Lower leg skin (tissue), 4 donors: ENCODE measurements around the gene CHD2. TPM values are rescaled to one million over a fixed set of nuclear protein-coding genes. Genes with fewer than 3 reads are reported as not detected.

Experiments
- DNase-seq, 2 donors: peaks; one replicate each; pipeline ENCODE4 v3.0.0-alpha.2; 2019; ENCODE audit warnings: low spot score in 2 of 2
- H3K4me3 ChIP-seq: fragments of 200-600 bp; sonication (generic); 2 replicates; pipeline ENCODE4 v1.5.1; 2017; ENCODE audit warnings: mild to moderate bottlenecking, low read depth; ENCODE audit not compliant: poor library complexity, severe bottlenecking
- POLR2A ChIP-seq, 2 donors: fragments of 450-650 bp; IDR thresholded peaks; one replicate each; pipeline ENCODE4 v1.6.1; 2016 to 2017; ENCODE audit warnings: antibody characterized with exemption in 2 of 2, mild to moderate bottlenecking in 1 of 2, moderate library complexity in 1 of 2
- WGBS, 2 donors: methylation state at CpG; one replicate each; pipeline ENCODE4 v1.1.5; 2018; 5-methylcytosine and 5-hydroxymethylcytosine counted together
- intact Hi-C: fragments of 100-400 bp; cut with DNase I; formaldehyde crosslinking; loops from one replicate; pipeline ENCODE4 v1.15.0; 2023; ENCODE audit warnings: low total_unique reads
- total RNA-seq, 4 donors: library from RNA; depleted of rRNA; stranded (reverse); fragments of >200 nt; gene quantifications; one replicate each; pipeline ENCODE4 v1.1.0, GENCODE V29; 2016
- TF ChIP-seq, protein P1 (sequence below), 3 donors: fragments of 450-650 bp; IDR thresholded peaks; one replicate each; pipeline ENCODE4 v1.5.1; 2016; ENCODE audit warnings: antibody characterized with exemption in 3 of 3, mild to moderate bottlenecking in 3 of 3, moderate library complexity in 2 of 3

CHD2 gene
- total RNA-seq, 4 donors from 2014 or later, result 75.8 to 175 (median 88.6) TPM

DNA sequence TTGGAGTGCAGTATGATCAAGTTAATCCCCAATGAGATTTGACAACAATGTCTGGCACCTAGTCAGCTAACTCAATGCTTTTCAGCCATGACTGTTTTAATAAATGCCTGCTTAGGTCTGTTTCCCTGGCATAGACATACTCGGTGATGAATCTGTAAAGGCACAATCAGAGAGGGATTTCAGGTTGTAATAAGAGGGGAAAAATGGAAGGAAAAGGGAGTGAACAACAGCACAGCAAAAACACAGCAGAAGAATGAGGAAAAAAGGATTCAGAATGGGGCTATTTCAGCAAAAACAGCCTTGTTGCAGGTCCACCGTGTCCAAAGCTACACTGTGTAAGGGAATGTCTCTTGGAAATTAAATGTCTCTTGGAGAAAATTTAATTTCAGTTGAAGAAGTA is 19.3 kb upstream of the CHD2 start:
- no peak for TF ChIP-seq POLR2A (IDR thresholded peaks at IDR 0.05)
- TF ChIP-seq, protein P1, sequence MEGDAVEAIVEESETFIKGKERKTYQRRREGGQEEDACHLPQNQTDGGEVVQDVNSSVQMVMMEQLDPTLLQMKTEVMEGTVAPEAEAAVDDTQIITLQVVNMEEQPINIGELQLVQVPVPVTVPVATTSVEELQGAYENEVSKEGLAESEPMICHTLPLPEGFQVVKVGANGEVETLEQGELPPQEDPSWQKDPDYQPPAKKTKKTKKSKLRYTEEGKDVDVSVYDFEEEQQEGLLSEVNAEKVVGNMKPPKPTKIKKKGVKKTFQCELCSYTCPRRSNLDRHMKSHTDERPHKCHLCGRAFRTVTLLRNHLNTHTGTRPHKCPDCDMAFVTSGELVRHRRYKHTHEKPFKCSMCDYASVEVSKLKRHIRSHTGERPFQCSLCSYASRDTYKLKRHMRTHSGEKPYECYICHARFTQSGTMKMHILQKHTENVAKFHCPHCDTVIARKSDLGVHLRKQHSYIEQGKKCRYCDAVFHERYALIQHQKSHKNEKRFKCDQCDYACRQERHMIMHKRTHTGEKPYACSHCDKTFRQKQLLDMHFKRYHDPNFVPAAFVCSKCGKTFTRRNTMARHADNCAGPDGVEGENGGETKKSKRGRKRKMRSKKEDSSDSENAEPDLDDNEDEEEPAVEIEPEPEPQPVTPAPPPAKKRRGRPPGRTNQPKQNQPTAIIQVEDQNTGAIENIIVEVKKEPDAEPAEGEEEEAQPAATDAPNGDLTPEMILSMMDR (IDR thresholded peaks at IDR 0.05), result no peak
- DNase-seq, result no peak
- H3K4me3 ChIP-seq, result no peak overlapping the region
- 29 to 62% methylated on average over 2 of the region's 2 CpGs for WGBS, 2 donors
- intact Hi-C loops, result no loop called here

DNA sequence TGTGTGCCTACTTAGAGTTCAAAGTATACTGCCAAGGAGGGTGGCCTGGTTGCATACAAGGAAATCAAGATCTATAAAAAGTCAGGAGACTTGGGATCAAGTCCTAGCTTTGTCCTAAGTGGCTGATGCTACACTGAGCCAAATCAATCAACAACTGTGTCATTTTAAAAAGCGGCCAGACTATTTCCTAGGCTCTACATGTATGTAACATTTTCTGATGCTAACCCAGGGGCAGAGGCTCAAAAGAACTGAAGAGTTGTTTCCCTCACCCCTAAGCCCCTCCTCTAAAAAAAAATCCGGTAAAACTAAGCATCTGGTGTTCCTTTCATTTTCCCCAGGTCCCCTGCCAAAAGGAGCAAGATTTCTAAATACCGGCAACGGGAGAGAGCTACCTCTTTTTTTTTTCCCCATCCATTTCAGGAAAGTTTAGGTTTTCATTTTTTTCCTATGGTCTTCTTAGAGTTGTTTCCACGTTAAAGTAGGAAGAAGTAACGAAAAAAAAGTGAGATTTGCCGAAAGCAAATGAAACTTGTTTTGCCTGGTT is 18.8 kb upstream of the CHD2 start:
- DNase-seq, result no peak
- 12 to 15% methylated on average over 7 of the region's 7 CpGs for WGBS, 2 donors
- TF ChIP-seq POLR2A (IDR thresholded peaks at IDR 0.05), result no peak
- TF ChIP-seq, protein P1 (IDR thresholded peaks at IDR 0.05), result no peak
- no peak overlapping the region for H3K4me3 ChIP-seq
- intact Hi-C loops, result no loop called here

DNA sequence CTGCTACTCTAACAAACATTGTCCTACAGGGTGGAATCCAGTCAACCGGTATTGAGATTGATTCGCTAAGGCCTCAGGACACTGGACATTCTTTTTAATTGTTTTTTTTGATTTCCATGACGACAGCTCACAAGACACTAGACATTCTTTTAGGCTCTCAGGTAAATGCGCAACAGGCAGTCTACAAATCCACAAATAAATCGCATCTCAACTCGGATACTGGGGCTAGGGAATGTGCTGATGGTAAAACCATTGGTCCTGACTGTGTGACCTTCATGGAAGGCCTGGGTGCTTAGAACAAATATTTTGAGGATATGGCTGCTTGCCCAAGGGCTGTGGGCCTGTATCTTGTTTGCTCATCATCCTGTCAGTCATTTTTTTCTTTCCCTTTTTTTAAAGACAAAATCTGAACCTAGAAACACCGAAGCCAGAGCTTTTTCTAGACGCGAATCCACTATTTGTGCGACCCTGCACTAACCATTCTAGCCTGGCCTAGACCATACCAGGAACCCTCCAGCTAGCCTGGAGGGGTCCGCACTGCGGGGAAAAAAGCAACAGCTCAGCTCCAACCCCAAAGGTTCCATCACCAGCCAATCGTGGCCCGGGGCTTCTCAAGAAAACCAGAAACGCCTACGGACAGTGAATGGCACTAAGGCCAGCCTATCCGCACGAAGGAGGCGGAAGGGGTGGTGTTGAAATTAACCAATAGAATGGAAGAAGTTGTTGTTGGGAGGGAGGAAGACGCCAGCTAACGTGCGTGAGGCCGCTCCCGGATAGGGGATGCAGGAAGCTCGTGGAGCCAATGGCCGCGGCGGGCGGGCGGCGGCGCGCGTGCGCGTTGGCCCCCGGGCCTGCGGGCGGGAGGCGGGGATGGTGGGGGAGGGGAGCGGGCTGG is 18.1 kb upstream of the CHD2 start:
- H3K4me3 ChIP-seq, result no peak overlapping the region
- TF ChIP-seq POLR2A (IDR thresholded peaks at IDR 0.05), result peak in 1 of 2 donors; percentile 82
- TF ChIP-seq, protein P1 (IDR thresholded peaks at IDR 0.05), result no peak
- intact Hi-C loops, result no loop called here
- 6 to 7% methylated on average over 41 of the region's 41 CpGs for WGBS, 2 donors
- peak; percentile 100 for DNase-seq

- 0 to 3% methylated on average over 13 of the region's 67 CpGs for WGBS, 2 donors
- DNase-seq, result no peak
- peak in 1 of 2 donors; percentile 98 for TF ChIP-seq POLR2A (IDR thresholded peaks at IDR 0.05)
- TF ChIP-seq, protein P1 (IDR thresholded peaks at IDR 0.05), result no peak
- intact Hi-C loops, result no loop called here
- peak overlapping the region; percentile 90 for H3K4me3 ChIP-seq
Observed at GRCh38 chr15:92882697-92883162, 17.4 kb upstream of the CHD2 start.

GRCh38 chr15:92883163-92883875 is 16.8 kb upstream of the CHD2 start:
- peak in 1 of 2 donors; percentile 88 for DNase-seq
- intact Hi-C loops, result no loop called here
- WGBS, 2 donors, result 0 to 3% methylated on average over 23 to 32 of the region's 53 CpGs
- H3K4me3 ChIP-seq, result peak overlapping the region; percentile 90
- TF ChIP-seq POLR2A (IDR thresholded peaks at IDR 0.05), result no peak
- TF ChIP-seq, protein P1 (IDR thresholded peaks at IDR 0.05), result no peak
